ENCODE data around the gene CACNA1C.

CACNA1C gene

GRCh38 chr12:2198542-2198941, 145.8 kb downstream of the CACNA1C start:
- DNase-seq (ENCODE audit: low read depth in 2 of 2): no peak

DNA sequence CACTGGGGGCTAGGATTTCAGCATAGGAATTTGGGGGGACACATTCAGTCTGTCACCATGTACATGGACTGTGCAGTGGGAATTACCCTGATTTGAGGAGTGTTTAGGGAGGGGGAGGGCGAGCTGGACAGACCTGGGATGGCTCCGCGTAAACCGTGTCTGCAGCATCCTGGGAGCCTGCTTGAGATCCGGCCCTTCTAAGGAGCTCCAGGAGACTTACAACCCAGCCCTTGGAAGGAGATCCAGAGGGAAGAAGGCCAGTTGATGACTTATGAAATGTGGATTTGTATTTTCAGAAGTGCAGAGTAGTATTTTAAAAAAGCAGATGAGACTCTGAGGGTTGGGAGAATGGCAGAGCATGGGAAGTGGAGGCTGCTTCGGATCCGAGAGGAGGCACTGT, 153.2 kb downstream of the CACNA1C start:
- DNase-seq (ENCODE audit: low read depth in 2 of 2): no peak

- DNase-seq (ENCODE audit: low read depth in 2 of 2): no peak
Measured at GRCh38 chr12:2208837-2209635, 156.2 kb downstream of the CACNA1C start.

GRCh38 chr12:2211119-2211518, 158.3 kb downstream of the CACNA1C start:
- no peak for DNase-seq (ENCODE audit: low read depth in 2 of 2)

- no peak for DNase-seq (ENCODE audit: low read depth in 2 of 2)
Measured at GRCh38 chr12:2212537-2212936, 159.8 kb downstream of the CACNA1C start.

- no peak for DNase-seq (ENCODE audit: low read depth in 2 of 2)
Measured at GRCh38 chr12:2212971-2213869, 160.4 kb downstream of the CACNA1C start.

DNA sequence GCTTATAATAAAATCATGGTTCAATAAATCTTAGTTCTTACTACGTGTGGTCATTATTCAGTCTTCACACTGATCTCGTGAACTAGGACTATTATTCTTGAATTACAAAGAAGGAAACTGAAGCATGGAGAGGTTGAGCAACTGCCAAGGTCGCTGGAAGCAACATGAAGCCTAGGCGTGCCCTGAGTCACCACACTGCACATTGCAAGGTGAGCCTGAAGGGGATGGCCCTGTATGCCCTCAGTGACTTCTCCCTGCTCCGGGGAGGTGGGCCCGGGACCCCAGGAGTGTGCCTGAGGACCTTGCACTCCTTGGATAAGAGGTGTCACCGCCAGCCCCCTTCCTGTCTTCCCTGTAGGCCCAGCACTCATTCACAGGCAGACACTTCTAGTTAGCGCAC, 161.6 kb downstream of the CACNA1C start:
- DNase-seq (ENCODE audit: low read depth in 2 of 2): no peak

- DNase-seq (ENCODE audit: low read depth in 2 of 2): no peak
Measured at GRCh38 chr12:2215709-2216560, 163.1 kb downstream of the CACNA1C start.

DNA sequence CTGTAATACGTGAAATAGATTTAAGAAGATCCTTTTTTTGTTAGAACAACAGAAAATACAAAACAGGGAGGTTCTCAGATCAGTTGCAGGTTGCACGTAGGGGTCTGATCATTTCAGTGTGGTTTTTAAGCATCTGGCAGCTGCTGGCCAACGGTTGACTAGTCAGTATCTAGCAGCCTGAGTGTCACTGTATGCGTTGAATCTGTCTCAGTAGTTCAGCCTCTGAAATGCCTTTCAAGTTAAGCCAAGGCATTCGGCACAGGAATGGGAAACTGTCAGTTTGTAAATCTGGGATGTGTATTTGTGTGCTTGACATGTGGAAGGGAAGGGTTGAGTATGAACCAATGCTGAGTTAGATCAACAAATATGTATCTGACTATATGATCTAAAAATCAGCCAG, 165.9 kb downstream of the CACNA1C start:
- DNase-seq (ENCODE audit: low read depth in 2 of 2): no peak

DNA sequence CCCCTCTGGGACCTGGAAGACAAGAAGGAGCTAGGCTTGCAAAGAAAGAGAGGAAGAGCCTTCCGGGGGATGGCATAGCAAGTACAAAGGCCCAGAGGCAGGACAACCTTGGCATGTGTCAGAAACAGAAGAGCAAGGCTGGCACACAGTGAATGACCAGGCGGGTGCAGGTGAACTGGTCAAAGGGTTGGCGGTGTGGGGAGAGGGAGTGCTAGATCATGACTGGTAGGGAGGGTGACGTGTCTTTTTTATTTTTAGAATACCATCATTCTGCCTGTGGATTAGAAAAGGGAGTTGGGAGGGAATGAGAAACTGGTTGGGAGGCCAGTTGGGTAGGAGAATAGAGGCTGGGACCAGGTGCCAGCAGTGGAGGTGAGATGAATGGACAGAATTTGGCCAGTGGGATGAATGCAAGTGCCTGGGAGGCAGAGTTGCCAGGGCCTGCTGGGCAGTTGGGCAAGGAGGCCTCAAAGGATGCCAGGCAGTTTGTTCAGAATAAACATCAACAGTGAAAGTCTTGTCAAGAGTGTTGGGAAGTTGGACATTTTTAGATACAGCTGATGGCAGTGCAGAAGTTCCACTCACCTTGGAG, 168.3 kb downstream of the CACNA1C start:
- no peak for DNase-seq (ENCODE audit: low read depth in 2 of 2)

- no peak for DNase-seq (ENCODE audit: low read depth in 2 of 2)
Measured at GRCh38 chr12:2222691-2223090, 169.9 kb downstream of the CACNA1C start.

DNA sequence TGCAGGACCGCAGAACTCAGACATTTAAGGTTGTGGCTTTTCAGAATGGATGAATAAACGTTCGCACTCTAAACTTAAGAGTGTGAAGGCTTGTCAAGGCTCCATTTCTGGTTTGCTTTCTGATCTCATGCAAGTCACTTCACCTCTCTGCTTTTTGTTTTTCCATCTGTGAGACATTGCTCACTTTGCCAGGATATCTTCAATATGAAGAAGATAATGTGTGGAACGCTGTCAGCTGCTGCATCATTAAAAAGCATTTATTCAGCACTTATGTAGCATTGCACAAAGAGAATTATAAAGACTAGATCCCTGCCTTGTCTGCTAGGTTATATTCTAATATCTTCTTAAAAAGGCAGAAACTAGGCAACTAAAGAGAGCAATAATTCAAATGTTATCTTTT, 172.2 kb downstream of the CACNA1C start:
- no peak for DNase-seq (ENCODE audit: low read depth in 2 of 2)

DNA sequence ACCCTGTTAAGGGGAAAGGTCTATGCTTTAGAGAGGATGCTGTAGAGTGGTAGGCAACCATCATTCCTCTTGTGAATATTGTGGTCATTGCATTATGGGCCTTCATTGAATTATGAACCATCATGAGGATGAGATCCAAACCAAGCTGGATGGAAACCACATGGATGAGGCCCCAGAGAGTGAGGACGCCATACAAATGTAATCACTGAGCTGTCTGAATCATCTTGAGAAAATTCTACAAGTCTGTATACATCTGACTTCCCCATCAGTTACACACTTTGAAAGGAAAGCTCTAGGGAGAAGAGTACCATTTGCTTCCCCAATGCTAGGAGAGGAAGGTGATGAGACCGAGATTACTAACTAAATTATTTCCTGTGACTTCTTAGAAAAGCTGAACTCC, 172.9 kb downstream of the CACNA1C start:
- no peak for DNase-seq (ENCODE audit: low read depth in 2 of 2)

DNA sequence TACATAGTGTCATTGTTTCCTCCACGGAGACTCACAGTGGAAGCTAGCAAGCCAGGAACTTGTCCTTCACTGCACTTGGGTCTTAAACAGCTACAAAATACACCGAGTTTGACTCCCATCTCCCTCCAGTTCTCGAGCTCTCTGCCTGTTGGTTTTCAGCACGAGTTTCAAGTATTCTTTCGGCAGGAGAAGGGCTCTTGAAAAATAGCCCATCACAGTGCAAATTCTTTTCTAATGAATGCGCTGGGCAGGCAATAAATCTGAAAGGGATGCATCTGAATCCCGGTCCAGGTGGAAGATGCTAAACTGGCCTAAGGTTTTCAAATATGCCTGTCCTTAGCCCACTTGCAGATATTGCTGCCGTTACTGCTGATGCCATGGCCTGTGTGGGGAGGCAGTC, 173.9 kb downstream of the CACNA1C start:
- DNase-seq (ENCODE audit: low read depth in 2 of 2): no peak

- no peak for DNase-seq (ENCODE audit: low read depth in 2 of 2)
Measured at GRCh38 chr12:2227360-2227759, 174.6 kb downstream of the CACNA1C start.

DNA sequence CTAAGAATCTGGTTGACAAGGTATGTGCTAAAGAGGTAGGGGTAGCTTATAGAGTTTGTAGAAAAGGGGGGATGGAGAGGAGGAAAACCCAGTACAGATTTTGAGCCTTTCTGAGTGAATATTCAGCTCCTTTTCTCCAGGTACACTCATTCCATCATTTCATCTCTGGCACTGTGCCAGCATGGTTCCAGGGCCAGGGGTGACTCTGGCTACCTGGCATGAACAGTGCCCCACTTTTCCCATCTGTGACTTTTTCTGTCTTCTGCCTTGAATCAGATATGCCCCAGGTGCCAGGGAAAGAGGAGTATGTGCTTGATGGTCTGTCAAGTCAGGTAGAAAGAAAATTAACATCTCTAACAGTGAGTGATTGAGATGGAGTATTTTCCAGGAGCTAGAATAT, 175.7 kb downstream of the CACNA1C start:
- no peak for DNase-seq (ENCODE audit: low read depth in 2 of 2)

GRCh38 chr12:2229661-2230539, 177.1 kb downstream of the CACNA1C start:
- DNase-seq (ENCODE audit: low read depth in 2 of 2): no peak

- no peak for DNase-seq (ENCODE audit: low read depth in 2 of 2)
Measured at GRCh38 chr12:2231011-2231595, 178.3 kb downstream of the CACNA1C start.

DNA sequence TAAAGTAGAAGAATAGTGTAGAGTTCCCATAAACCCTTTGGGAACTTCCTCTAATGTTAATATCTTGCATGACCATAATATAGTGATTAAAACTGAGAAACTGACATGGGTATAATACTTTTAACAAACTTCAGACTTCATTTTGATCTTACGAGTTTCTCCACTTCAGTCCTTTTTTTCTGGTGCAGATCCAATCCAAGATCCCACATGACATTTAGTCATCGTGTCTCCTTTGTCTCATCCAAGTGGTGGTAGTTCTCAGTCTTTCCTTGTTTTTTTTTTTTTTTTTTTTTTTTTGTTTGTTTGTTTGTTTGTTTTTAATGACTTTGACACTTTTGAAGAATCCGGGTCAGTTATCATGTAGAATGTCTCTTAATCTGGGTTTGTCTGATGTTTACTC, 179.2 kb downstream of the CACNA1C start:
- DNase-seq (ENCODE audit: low read depth in 2 of 2): no peak

DNA sequence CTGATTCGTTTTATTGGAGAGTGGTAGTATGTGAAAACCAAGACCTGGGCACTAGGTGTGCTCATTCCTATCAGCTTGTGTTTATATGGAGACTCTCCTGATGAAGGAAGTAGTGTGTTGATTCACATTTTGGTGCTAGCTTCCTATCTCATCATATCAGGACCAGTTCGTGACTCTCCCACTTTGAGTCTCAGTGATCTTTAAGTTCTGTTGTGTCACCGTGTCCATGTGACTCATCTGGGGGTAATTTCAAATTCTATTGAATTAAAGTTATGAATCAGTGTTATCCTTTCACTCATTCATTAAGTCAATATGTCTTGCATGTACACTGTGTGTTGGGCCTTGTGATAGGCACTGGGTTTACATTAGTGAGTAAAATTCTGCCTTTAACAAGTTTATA, 180.2 kb downstream of the CACNA1C start:
- DNase-seq (ENCODE audit: low read depth in 2 of 2): no peak
